ENCODE data around the gene CATSPERE.
"Not testable (repeated sequence)": the region's sequence is repeated elsewhere in the genome, so short reads cannot be mapped to it uniquely, and the experiment has no call there.

CATSPERE gene

GRCh38 chr1:244639561-244639960, 178.5 kb downstream of the CATSPERE start:
- DNase-seq: no peak

GRCh38 chr1:244640917-244641316, 179.8 kb downstream of the CATSPERE start:
- no peak for DNase-seq

- DNase-seq: no peak
Measured at GRCh38 chr1:244642526-244642925, 181.5 kb downstream of the CATSPERE start.

GRCh38 chr1:244642988-244643387, 181.9 kb downstream of the CATSPERE start:
- DNase-seq: no peak

- no peak for DNase-seq
Measured at GRCh38 chr1:244645414-244645813, 184.3 kb downstream of the CATSPERE start.

GRCh38 chr1:244645890-244646289, 184.8 kb downstream of the CATSPERE start:
- no peak for DNase-seq

- DNase-seq: no peak
Measured at GRCh38 chr1:244647819-244648218, 186.7 kb downstream of the CATSPERE start.

GRCh38 chr1:244651956-244652622, 191.0 kb downstream of the CATSPERE start:
- DNase-seq: no peak

- peak; percentile 100 for DNase-seq
Measured at GRCh38 chr1:244652623-244653438, 191.8 kb downstream of the CATSPERE start, which contains the start of gene DESI2. Gene DESI2, plus strand, starts transcription at chr1:244653126. Its CDS starts 188 bp downstream, at chr1:244653314.

GRCh38 chr1:244653439-244654107, 192.5 kb downstream of the CATSPERE start:
- DNase-seq: no peak

- DNase-seq: no peak
Measured at GRCh38 chr1:244654108-244655038, 193.3 kb downstream of the CATSPERE start.

GRCh38 chr1:244655186-244655585, 194.1 kb downstream of the CATSPERE start:
- no peak for DNase-seq

GRCh38 chr1:244657421-244657820, 196.3 kb downstream of the CATSPERE start:
- DNase-seq: no peak

- no peak for DNase-seq
Measured at GRCh38 chr1:244659694-244660093, 198.6 kb downstream of the CATSPERE start.

- DNase-seq: no peak
Measured at GRCh38 chr1:244660595-244660994, 199.5 kb downstream of the CATSPERE start.

- DNase-seq: not testable (repeated sequence)
Measured at GRCh38 chr1:244661569-244662312, 200.7 kb downstream of the CATSPERE start.

GRCh38 chr1:244662599-244662998, 201.5 kb downstream of the CATSPERE start:
- no peak for DNase-seq

- no peak for DNase-seq
Measured at GRCh38 chr1:244664353-244664752, 203.3 kb downstream of the CATSPERE start.

GRCh38 chr1:244665771-244666217, 204.7 kb downstream of the CATSPERE start:
- no peak for DNase-seq

GRCh38 chr1:244666672-244667418, 205.8 kb downstream of the CATSPERE start:
- DNase-seq: not testable (repeated sequence)

- no peak for DNase-seq
Measured at GRCh38 chr1:244667797-244668196, 206.7 kb downstream of the CATSPERE start.
